T-cell (primary cell): ENCODE measurements around the gene SLAMF6. TPM values are rescaled to one million over a fixed set of nuclear protein-coding genes. Genes with fewer than 3 reads are reported as not detected.
"Not testable (repeated sequence)": the region's sequence is repeated elsewhere in the genome, so short reads cannot be mapped to it uniquely, and the experiment has no call there.

ENCODE experiments used
- ATAC-seq, 4 experiments: fragments of 200-7000 bp in 3 of 4; fragments of 150-1000 bp in 1 of 4; cut with Tn5 transposase; replicated peaks in 1 of 4; 1 replicate in 3 of 4; 2 replicates in 1 of 4; pipeline ENCODE4 v1.10.0; 2021; ENCODE audit warnings: moderate library complexity in 3 of 4, mild to moderate bottlenecking in 2 of 4, moderate number of reproducible peaks in 1 of 4
- CTCF ChIA-PET, 2 donors: fragments of 300-600 bp; sonication (Branson Sonifier 250); formaldehyde crosslinking; loops; one replicate each; lab custom pipeline; 2022; ENCODE audit warnings: antibody characterized with exemption in 2 of 2; lab: Charles Lee
- POLR2A ChIA-PET, 2 donors: fragments of 300-600 bp; sonication (Branson Sonifier 250); formaldehyde crosslinking; loops; one replicate each; lab custom pipeline; 2022; ENCODE audit warnings: antibody characterized with exemption in 2 of 2; lab: Charles Lee
- DNase-seq, 35 experiments: peaks; one replicate each; pipeline versions ENCODE4 v3.0.0 to v3.0.0-alpha.2; 2013 to 2023
- H3K27ac ChIP-seq: one replicate; pipeline ENCODE4 v1.5.1; 2013; ENCODE audit warnings: low read length
- H3K27me3 ChIP-seq, 2 experiments: replicated peaks in 1 of 2; 1 replicate in 1 of 2; 2 replicates in 1 of 2; pipeline versions ENCODE4 v1.6.1 to v1.7.0; 2013; ENCODE audit warnings: low read length in 1 of 2, mixed read lengths in 1 of 2; ENCODE audit not compliant: control insufficient read depth in 2 of 2, insufficient read depth in 2 of 2; ENCODE audit errors: extremely low read depth in 1 of 2
- H3K36me3 ChIP-seq, 2 donors: 1 replicate in 1 of 2; 2 replicates in 1 of 2; pipeline versions ENCODE4 v1.6.1 to v1.7.0; 2013; ENCODE audit warnings: low read length in 1 of 2; ENCODE audit not compliant: control insufficient read depth in 2 of 2, insufficient read depth in 1 of 2; ENCODE audit errors: extremely low read depth in 1 of 2
- H3K4me1 ChIP-seq, 2 experiments: 1 replicate in 1 of 2; 2 replicates in 1 of 2; pipeline versions ENCODE4 v1.6.1 to v1.7.0; 2013; ENCODE audit warnings: low read length in 2 of 2, mixed read lengths in 1 of 2; ENCODE audit not compliant: insufficient read depth in 2 of 2, control insufficient read depth in 1 of 2; ENCODE audit errors: extremely low read depth in 1 of 2
- H3K4me3 ChIP-seq, 2 donors: 1 replicate in 1 of 2; 2 replicates in 1 of 2; pipeline versions ENCODE4 v1.5.1 to v1.7.0; 2013; ENCODE audit warnings: mild to moderate bottlenecking in 2 of 2, low read length in 1 of 2, moderate library complexity in 1 of 2; ENCODE audit not compliant: control insufficient read depth in 1 of 2; ENCODE audit errors: extremely low read depth in 1 of 2
- H3K9me3 ChIP-seq: 2 replicates; pipeline ENCODE4 v1.7.0; 2013
- H3K27ac Mint-ChIP-seq, 2 donors: one replicate each; pipeline ENCODE4 v1.8.0; 2020 to 2021; ENCODE audit warnings: mild to moderate bottlenecking in 2 of 2, mixed read lengths in 2 of 2
- H3K27me3 Mint-ChIP-seq, 2 donors: one replicate each; pipeline ENCODE4 v1.8.0; 2021 to 2022; ENCODE audit warnings: mixed read lengths in 2 of 2
- H3K36me3 Mint-ChIP-seq: one replicate; pipeline ENCODE4 v1.8.0; 2021; ENCODE audit warnings: mixed read lengths
- H3K4me1 Mint-ChIP-seq, 3 donors: one replicate each; pipeline ENCODE4 v1.8.0; 2020 to 2022; ENCODE audit warnings: mixed read lengths in 3 of 3, mild to moderate bottlenecking in 1 of 3
- H3K4me3 Mint-ChIP-seq, 3 donors: one replicate each; pipeline ENCODE4 v1.8.0; 2020 to 2022; ENCODE audit warnings: mild to moderate bottlenecking in 3 of 3, mixed read lengths in 3 of 3, moderate library complexity in 3 of 3
- H3K9me3 Mint-ChIP-seq, 3 donors: one replicate each; pipeline ENCODE4 v1.8.0; 2020 to 2022; ENCODE audit warnings: mixed read lengths in 3 of 3
- WGBS: methylation state at CpG from one replicate; pipeline ENCODE4 v1.1.5; 2013; ENCODE audit warnings: missing lambda C conversion rate; ENCODE audit not compliant: insufficient coverage; 5-methylcytosine and 5-hydroxymethylcytosine counted together
- total RNA-seq, 35 experiments: library from RNA in 6 of 35; stranded (reverse) in 6 of 35; fragments of 120-200 nt in 1 of 35; gene quantifications; one replicate each; pipeline versions ENCODE4 v1.2.1 to v1.2.4 and lab custom pipeline; 2013 to 2026

SLAMF6 gene
- total RNA-seq, 5 donors from 2014 or later (not counting 1 experiment from before 2014, with no cell fraction given) = 39.9 to 53.0 (median 47.3) TPM

DNA sequence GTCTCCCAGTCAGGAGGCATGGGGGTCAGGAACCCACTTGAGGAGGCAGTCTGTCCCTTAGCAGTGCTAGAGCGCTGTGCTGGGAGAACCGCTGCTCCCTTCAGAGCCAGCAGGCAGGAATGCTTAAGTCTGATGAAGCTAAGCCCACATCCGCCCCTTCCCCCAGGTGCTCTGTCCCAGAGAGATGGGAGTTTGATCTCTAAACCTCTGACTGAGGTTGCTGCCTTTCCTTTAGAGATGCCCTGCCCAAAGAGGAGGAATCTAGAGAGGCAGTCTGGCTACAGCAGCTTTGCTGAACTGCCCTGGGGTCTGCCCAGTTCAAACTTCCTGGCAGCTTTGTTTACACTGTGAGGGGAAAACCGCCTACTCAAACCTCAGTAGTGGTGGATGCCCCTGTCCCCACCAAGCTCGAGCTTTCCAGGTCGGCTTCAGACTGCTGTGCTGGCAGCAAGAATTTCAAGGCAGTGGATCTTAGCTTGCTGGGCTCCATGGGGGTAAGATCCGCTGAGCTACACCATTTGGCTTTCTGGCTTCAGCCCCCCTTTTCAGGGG lies 6.4 kb upstream of the SLAMF6 start:
- Mint-ChIP-seq H3K4me3 (peak overlapping the region in 1 of 3 donors; percentile 7), H3K27ac (peak overlapping the region; percentile 11 to 36), H3K9me3 (peaks cover 14 to 37% (median 16%) of the 10 kb centered on the region in 3 donors), H3K4me1 (peaks cover 18 to 42% (median 25%) of the 10 kb centered on the region in 3 donors), H3K36me3 (peaks cover 24% of the 10 kb centered on the region)
- peak in 3 of 4 experiments; percentile 36 to 54 (median 44) for ATAC-seq
- H3K36me3 ChIP-seq, H3K27me3 Mint-ChIP-seq, H3K27me3 ChIP-seq, H3K27ac ChIP-seq, H3K4me3 ChIP-seq, H3K9me3 ChIP-seq, DNase-seq: not testable (repeated sequence)
- H3K4me1 ChIP-seq = peaks cover 2 to 13% of the 10 kb centered on the region in 2 experiments
- 33% methylated on average over 4 of the region's 7 CpGs for WGBS
- CTCF ChIA-PET = interaction anchor here in 1 of 2 donors (0.6 kb wide), 2 partner anchors 90 to 225 kb away, joined by 3 to 8 read pairs; no protein-coding TSS in a partner anchor
- POLR2A ChIA-PET = interaction anchor here in 1 of 2 donors (0.7 kb wide), 1 partner anchor 82 kb away, joined by 3 read pairs; no protein-coding TSS in a partner anchor

DNA sequence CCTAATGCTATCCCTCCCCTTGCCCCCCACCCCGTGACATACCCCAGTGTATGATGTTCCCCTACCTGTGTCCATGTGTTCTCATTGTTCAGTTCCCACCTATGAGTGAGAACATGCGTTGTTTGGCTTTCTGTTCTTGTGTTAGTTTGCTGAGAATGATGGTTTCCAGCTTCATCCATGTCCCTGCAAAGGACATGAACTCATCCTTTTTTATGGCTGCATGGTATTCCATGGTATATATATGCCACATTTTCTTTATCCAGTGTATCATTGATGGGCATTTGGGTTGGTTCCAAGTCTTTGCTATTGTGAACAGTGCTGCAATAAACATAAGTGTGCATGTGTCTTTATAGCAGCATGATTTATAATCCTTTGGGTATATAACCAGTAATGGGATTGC lies 734 bp upstream of the SLAMF6 start:
- Mint-ChIP-seq H3K36me3 (peaks cover 22% of the 10 kb centered on the region), H3K4me1 (peaks cover 56 to 73% (median 60%) of the 10 kb centered on the region in 3 donors), H3K9me3 (peaks cover 14 to 33% (median 16%) of the 10 kb centered on the region in 3 donors), H3K27ac (peak overlapping the region; percentile 92), H3K4me3 (peak overlapping the region; percentile 23 to 68 (median 49))
- ChIA-PET POLR2A (interaction anchor here in 1 of 2 donors (1.0 kb wide), 1 partner anchor 11 kb away, joined by 4 read pairs; no protein-coding TSS in a partner anchor), CTCF (interaction anchor here in 1 of 2 donors (0.6 to 1.2 kb wide), 6 partner anchors 14 to 82 kb away, joined by 3 to 6 read pairs (median 3); no protein-coding TSS in a partner anchor)
- H3K27ac ChIP-seq = peak overlapping the region; percentile 65
- no CpG with 5 or more reads among the region's 2 CpGs for WGBS
- peaks cover 10 to 33% of the 10 kb centered on the region in 2 experiments for H3K4me1 ChIP-seq
- not testable (repeated sequence) for DNase-seq, H3K36me3 ChIP-seq, H3K27me3 ChIP-seq, H3K9me3 ChIP-seq, ATAC-seq, H3K27me3 Mint-ChIP-seq, H3K4me3 ChIP-seq

GRCh38 chr1:160522136-160522535 lies 919 bp downstream of the SLAMF6 start:
- Mint-ChIP-seq H3K36me3 (peaks cover 24% of the 10 kb centered on the region), H3K4me1 (peaks cover 72 to 83% (median 75%) of the 10 kb centered on the region in 3 donors), H3K4me3 (peak overlapping the region; percentile 84 to 98 (median 93)), H3K9me3 (peaks cover 4 to 17% (median 8%) of the 10 kb centered on the region in 3 donors), H3K27me3 (no peaks in the 10 kb centered on the region), H3K27ac (peak overlapping the region; percentile 94 to 97)
- POLR2A ChIA-PET = interaction anchor here in 1 of 2 donors (0.7 to 1.0 kb wide), 2 partner anchors 52 to 97 kb away, joined by 3 to 4 read pairs; no protein-coding TSS in a partner anchor
- CTCF ChIA-PET = interaction anchor here in 1 of 2 donors (0.6 to 1.4 kb wide), 2 partner anchors 34 to 71 kb away, joined by 3 to 4 read pairs; no protein-coding TSS in a partner anchor
- DNase-seq = no peak
- WGBS = 14% methylated on average over 2 of the region's 3 CpGs
- H3K36me3 ChIP-seq = no peaks in the 10 kb centered on the region
- H3K4me1 ChIP-seq = peaks cover 21 to 33% of the 10 kb centered on the region in 2 experiments
- ATAC-seq = no peak
- H3K27me3 ChIP-seq = no peaks in the 10 kb centered on the region
- peak overlapping the region; percentile 65 for H3K27ac ChIP-seq
- no peaks in the 10 kb centered on the region for H3K9me3 ChIP-seq
- peak overlapping the region; percentile 60 to 69 for H3K4me3 ChIP-seq

- Histone ChIP-seq H3K4me3 (peak overlapping the region in 1 of 2 donors; percentile 69), H3K27me3 (no peaks in the 10 kb centered on the region), H3K9me3 (no peaks in the 10 kb centered on the region), H3K36me3 (no peaks in the 10 kb centered on the region), H3K27ac (peak overlapping the region; percentile 65), H3K4me1 (peaks cover 21 to 33% of the 10 kb centered on the region in 2 experiments)
- POLR2A ChIA-PET = interaction anchor here in 1 of 2 donors (0.7 kb wide), 1 partner anchor 51 kb away, joined by 4 read pairs; no protein-coding TSS in a partner anchor
- H3K36me3 Mint-ChIP-seq = peaks cover 24% of the 10 kb centered on the region
- H3K4me1 Mint-ChIP-seq = peaks cover 78 to 83% (median 78%) of the 10 kb centered on the region in 3 donors
- ATAC-seq (no peak), DNase-seq (no peak)
- WGBS = 21% methylated on average over 2 of the region's 2 CpGs
- H3K27ac Mint-ChIP-seq = peak overlapping the region; percentile 94 to 97
- H3K27me3 Mint-ChIP-seq = no peaks in the 10 kb centered on the region
- H3K9me3 Mint-ChIP-seq = peaks cover 0 to 14% (median 4%) of the 10 kb centered on the region in 3 donors
- H3K4me3 Mint-ChIP-seq = peak overlapping the region; percentile 84 to 98 (median 93)
- CTCF ChIA-PET = interaction anchor here in 1 of 2 donors (0.6 kb wide), 1 partner anchor 33 kb away, joined by 3 read pairs; no protein-coding TSS in a partner anchor
These were observed 1.5 kb downstream of the SLAMF6 start for GRCh38 chr1:160521554-160521953.

DNA sequence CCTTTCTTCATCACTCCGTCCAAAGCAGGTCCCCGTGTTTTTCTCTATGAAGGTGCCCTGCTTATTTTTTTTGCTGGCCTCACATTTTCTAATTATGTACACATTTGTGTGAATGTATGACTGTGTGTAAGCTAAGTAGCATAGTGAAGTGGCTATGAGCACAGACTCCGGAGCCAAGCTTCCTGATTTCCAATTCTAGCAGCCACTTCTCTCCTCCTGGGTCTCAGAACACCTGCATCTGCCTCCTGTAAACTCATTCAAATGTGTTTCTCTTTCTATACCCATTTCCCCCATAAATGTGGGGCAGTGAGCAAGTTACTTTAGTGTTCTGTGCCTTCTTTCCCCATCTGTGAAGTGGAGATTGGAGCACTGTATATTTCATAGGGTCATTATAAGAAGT lies 2.1 kb downstream of the SLAMF6 start:
- peaks cover 21 to 33% of the 10 kb centered on the region in 2 experiments for H3K4me1 ChIP-seq
- ChIA-PET CTCF (no interaction called here), POLR2A (no interaction called here)
- DNase-seq = peak in 1 of 35 experiments; percentile 27
- Mint-ChIP-seq H3K4me1 (peaks cover 83 to 88% (median 84%) of the 10 kb centered on the region in 3 donors), H3K27me3 (no peaks in the 10 kb centered on the region), H3K36me3 (peaks cover 22% of the 10 kb centered on the region), H3K27ac (peak overlapping the region; percentile 94 to 97), H3K4me3 (peak overlapping the region; percentile 84 to 98 (median 93)), H3K9me3 (peaks cover 0 to 12% (median 3%) of the 10 kb centered on the region in 3 donors)
- peak overlapping the region; percentile 65 for H3K27ac ChIP-seq
- no peaks in the 10 kb centered on the region for H3K36me3 ChIP-seq
- H3K27me3 ChIP-seq = no peaks in the 10 kb centered on the region
- peak in 3 of 4 experiments; percentile 7 to 26 (median 11) for ATAC-seq
- peak overlapping the region; percentile 39 to 69 for H3K4me3 ChIP-seq
- WGBS = no CpG with 5 or more reads among the region's 3 CpGs
- no peaks in the 10 kb centered on the region for H3K9me3 ChIP-seq

DNA sequence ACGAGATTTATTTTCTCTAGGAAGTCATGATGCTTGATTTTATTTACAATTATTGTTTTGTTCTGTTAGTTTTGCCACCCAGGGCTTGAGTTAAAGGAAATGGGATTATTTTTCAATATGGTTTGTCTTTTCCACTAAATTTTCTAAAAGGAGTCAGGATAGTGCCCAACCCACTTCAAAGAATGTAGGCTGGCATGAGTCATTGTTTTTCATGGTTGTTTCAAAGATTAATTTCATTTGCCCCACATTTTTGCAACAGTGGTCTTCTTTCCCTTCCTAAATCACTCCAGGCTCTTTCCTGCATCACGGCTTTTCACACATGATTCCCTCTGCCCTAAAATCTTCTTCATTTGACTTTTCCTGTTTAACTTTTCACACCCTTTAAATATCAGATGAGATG lies 2.5 kb downstream of the SLAMF6 start:
- H3K4me1 Mint-ChIP-seq = peaks cover 88 to 92% (median 88%) of the 10 kb centered on the region in 3 donors
- Histone ChIP-seq H3K9me3 (no peaks in the 10 kb centered on the region), H3K36me3 (no peaks in the 10 kb centered on the region), H3K4me3 (peak overlapping the region; percentile 39 to 69), H3K4me1 (peaks cover 24 to 37% of the 10 kb centered on the region in 2 experiments), H3K27ac (peak overlapping the region; percentile 65), H3K27me3 (no peaks in the 10 kb centered on the region)
- ATAC-seq (no peak), DNase-seq (no peak)
- ChIA-PET CTCF (interaction anchor here in 1 of 2 donors (1.0 to 1.1 kb wide), 3 partner anchors 19 to 37 kb away, joined by 3 to 5 read pairs (median 4); no protein-coding TSS in a partner anchor), POLR2A (no interaction called here)
- no peaks in the 10 kb centered on the region for H3K27me3 Mint-ChIP-seq
- WGBS = 0% methylated on average over 1 of the region's 2 CpGs
- peak overlapping the region; percentile 94 to 97 for H3K27ac Mint-ChIP-seq
- H3K9me3 Mint-ChIP-seq = peaks cover 0 to 11% (median 3%) of the 10 kb centered on the region in 3 donors
- H3K36me3 Mint-ChIP-seq = peaks cover 22% of the 10 kb centered on the region
- peak overlapping the region; percentile 84 to 98 (median 93) for H3K4me3 Mint-ChIP-seq
